Lower leg skin (tissue), 3 donors: ENCODE measurements around the gene NOC2L.

ENCODE experiments used
- POLR2A ChIP-seq, 2 donors: fragments of 450-650 bp; IDR thresholded peaks; one replicate each; pipeline ENCODE4 v1.6.1; 2016 to 2017; ENCODE audit warnings: antibody characterized with exemption in 2 of 2, mild to moderate bottlenecking in 1 of 2, moderate library complexity in 1 of 2
- TF ChIP-seq, protein P1 (sequence below), 3 donors: fragments of 450-650 bp; IDR thresholded peaks; one replicate each; pipeline ENCODE4 v1.5.1; 2016; ENCODE audit warnings: antibody characterized with exemption in 3 of 3, mild to moderate bottlenecking in 3 of 3, moderate library complexity in 2 of 3

DNA sequence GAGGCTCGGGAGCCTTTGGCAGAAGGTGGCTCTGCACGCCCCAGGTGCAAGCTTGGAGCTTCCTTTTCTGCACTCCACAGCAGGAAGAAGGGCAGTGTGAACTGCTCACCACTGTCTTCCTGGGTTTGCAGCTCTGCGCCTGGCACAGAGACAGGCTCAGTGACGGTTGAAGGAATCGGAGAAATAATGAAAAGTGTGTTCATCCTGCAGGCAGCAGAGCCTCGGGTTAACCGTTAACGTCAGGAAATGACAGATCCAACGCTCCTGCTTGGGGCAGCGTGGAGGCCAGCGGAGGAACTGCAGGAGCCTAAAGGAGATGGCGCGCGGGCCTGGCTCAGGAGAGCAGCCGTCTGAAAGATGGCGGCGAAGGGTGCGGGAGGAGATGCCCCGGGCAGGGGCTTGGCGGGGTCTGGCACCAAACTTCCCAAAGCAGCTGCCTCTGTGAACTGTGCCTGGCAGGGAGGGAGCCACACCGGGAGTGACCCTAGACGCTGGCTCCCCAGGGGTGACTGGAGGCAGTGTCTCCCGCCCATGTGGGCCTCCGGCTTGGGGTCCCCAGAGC lies 46.2 kb downstream of the NOC2L start:
- TF ChIP-seq, protein P1, sequence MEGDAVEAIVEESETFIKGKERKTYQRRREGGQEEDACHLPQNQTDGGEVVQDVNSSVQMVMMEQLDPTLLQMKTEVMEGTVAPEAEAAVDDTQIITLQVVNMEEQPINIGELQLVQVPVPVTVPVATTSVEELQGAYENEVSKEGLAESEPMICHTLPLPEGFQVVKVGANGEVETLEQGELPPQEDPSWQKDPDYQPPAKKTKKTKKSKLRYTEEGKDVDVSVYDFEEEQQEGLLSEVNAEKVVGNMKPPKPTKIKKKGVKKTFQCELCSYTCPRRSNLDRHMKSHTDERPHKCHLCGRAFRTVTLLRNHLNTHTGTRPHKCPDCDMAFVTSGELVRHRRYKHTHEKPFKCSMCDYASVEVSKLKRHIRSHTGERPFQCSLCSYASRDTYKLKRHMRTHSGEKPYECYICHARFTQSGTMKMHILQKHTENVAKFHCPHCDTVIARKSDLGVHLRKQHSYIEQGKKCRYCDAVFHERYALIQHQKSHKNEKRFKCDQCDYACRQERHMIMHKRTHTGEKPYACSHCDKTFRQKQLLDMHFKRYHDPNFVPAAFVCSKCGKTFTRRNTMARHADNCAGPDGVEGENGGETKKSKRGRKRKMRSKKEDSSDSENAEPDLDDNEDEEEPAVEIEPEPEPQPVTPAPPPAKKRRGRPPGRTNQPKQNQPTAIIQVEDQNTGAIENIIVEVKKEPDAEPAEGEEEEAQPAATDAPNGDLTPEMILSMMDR (IDR thresholded peaks at IDR 0.05), result no peak
- no peak for TF ChIP-seq POLR2A (IDR thresholded peaks at IDR 0.05)
